Neuron (in vitro differentiated cells): ENCODE data around the gene TNFSF10.
"Not testable (repeated sequence)": the region's sequence is repeated elsewhere in the genome, so short reads cannot be mapped to it uniquely, and the experiment has no call there.

ENCODE experiments used
- H2AFZ ChIP-seq: one replicate; pipeline ENCODE4 v1.6.1; 2013; ENCODE audit warnings: low read depth, mild to moderate bottlenecking, inconsistent platforms, low read length, moderate library complexity
- H3K27me3 ChIP-seq: one replicate; pipeline ENCODE4 v1.6.1; 2013; ENCODE audit warnings: low read length; ENCODE audit not compliant: insufficient read depth
- H3K36me3 ChIP-seq: one replicate; pipeline ENCODE4 v1.6.1; 2013; ENCODE audit warnings: low read length; ENCODE audit not compliant: insufficient read depth
- H3K4me1 ChIP-seq: one replicate; pipeline ENCODE4 v1.6.1; 2013; ENCODE audit warnings: low read length; ENCODE audit not compliant: insufficient read depth
- H3K4me3 ChIP-seq: 2 replicates; pipeline ENCODE4 v1.5.1; 2013; ENCODE audit warnings: mild to moderate bottlenecking, low read length, moderate library complexity
- H3K9me3 ChIP-seq: one replicate; pipeline ENCODE4 v1.6.1; 2013; ENCODE audit warnings: low read length

TNFSF10 gene

DNA sequence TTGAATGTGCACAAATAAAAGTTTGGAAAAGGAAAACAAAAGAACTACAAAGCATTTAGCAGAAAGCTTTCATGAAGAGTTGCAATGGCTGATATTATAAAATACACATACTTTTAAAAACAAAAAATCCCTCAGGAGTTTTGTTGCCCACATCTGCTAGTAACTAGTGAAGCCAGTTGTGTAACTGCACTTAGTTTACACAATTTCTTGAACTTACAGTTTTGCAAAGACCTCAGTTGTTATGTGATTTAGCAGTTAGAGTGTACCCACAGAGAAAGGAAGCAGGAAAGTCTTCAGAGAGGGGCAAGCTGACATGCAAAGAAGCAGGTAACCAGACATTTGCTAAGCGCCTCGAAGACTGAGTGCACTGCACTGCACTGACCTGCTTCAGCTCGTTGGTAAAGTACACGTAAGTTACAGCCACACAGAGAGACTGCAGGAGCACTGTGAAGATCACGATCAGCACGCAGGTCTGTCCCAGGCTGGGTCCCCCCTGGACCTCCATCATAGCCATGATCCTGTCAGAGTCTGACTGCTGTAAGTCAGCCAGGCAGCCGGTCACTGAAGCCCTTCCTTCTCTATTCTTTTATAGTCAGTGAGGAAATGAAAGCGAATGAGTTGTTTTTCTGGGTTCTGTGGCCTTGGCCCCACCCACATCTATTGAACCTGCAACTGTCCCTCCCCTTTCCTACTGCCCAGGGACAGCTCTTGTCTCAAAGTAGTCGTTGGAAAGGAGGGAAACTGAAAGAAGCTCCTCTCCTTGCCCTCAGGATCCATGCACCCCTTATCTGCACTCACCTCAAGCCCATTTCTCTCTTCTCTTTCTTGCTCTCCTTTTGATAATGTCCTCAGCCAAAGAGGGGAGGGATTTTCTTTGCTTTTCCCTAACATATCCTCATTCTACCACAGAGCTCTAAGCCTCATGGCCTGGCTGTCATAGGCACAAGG, at the start of gene TNFSF10:
Gene TNFSF10 (minus strand): TSS at position 560 of the 948 bp plus-strand sequence. CDS start 46 bp downstream, at position 514.
- Histone ChIP-seq H3K4me3 (no peak within 1 kb of the TSS), H3K4me1 (no peaks in the 10 kb centered on the region), H3K27me3 (no peaks in the 10 kb centered on the region), H3K36me3 (no peaks in the 10 kb centered on the region), H3K9me3 (no peaks in the 10 kb centered on the region), H2AFZ (no peak within 1 kb of the TSS)

DNA sequence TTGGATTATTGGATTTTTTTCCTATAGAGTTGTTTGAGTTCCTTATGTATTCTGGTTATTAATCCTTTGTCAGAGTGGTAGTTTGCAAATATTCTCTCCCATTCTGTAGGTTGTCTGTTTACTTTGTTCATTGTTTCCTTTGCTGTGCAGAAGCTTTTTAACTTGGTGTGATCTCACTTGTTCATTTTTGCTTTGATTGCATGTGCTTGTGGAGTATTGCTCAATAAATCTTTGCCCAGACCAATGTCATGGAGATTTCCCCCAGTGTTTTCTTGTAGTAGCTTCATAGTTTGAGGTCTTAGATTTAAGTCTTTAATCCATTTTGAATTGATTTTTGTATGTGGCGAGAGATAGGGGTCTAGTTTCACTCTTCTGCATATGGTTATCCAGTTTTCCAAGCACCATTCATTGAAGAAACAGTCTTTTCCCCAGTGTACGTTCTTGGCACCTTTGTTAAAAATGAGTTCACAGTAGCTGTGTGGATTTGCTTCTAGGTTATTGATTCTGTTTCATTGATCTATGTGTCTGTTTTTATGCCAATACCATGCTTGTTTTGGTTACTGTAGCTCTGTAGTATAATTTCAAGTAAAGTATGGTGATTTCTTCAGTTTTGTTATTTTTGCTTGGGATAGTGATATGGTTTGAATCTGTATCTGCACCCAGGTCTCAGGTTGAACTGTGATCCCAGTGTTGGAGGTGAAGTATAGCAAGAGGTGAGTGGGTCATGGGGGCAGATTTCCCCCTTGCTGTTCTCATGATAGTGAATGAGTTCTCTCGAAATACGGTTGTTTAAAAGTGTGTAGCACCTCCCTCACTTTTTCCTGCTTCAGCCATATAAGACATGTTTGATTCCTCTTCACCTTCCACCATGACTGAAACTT, 46.1 kb upstream of the TNFSF10 start:
- no peak overlapping the region for H2AFZ ChIP-seq
- H3K9me3 ChIP-seq, result peaks cover 2% of the 10 kb centered on the region
- H3K27me3 ChIP-seq, result no peaks in the 10 kb centered on the region
- H3K4me3 ChIP-seq, result no peak overlapping the region
- H3K4me1 ChIP-seq, result no peaks in the 10 kb centered on the region
- no peaks in the 10 kb centered on the region for H3K36me3 ChIP-seq

DNA sequence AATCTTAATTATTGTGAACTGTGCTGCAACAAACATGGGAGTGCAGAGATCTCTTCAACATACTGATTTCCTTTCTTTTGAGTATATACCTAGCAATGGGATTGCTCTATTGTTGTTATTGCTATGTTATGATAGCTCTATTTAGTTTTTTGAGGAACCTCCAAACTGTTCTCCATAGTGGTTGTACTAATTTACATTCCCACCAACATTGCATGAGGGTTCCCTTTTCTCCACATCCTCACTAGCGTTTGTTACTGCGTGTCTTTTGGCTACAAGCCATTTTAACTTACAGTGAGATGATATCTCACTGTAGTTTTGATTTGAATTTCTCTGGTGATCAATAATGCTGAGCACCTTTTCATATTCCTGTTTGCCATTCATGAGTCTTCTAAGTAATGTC, 45.5 kb upstream of the TNFSF10 start:
- Histone ChIP-seq H2AFZ (no peak overlapping the region), H3K4me3 (no peak overlapping the region), H3K4me1 (no peaks in the 10 kb centered on the region), H3K36me3 (no peaks in the 10 kb centered on the region), H3K9me3 (peaks cover 2% of the 10 kb centered on the region), H3K27me3 (no peaks in the 10 kb centered on the region)

DNA sequence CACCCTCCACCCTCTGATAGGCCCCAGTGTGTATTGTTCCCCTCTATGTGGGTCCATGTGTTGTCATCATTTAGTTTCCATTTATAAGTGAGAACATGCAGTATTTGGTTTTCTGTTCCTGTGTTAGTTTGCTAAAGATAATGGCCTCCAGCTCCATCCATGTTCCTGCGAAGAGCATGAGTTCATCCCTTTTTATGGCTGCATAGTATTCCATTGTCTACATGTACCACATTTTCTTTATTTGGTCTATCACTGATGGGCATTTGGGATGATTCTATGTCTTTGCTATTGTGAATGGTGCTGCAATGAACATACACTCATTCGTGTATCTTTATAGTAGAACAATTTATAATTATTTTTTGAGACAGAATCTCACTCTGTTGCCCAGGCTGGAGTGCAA, 43.6 kb upstream of the TNFSF10 start:
- not testable (repeated sequence) for H3K36me3 ChIP-seq, H3K4me1 ChIP-seq, H3K9me3 ChIP-seq, H3K4me3 ChIP-seq, H2AFZ ChIP-seq, H3K27me3 ChIP-seq

GRCh38 chr3:172564499-172564898, 41.3 kb upstream of the TNFSF10 start:
- no peaks in the 10 kb centered on the region for H3K36me3 ChIP-seq
- H3K27me3 ChIP-seq, result no peaks in the 10 kb centered on the region
- H3K4me3 ChIP-seq, result no peak overlapping the region
- no peaks in the 10 kb centered on the region for H3K4me1 ChIP-seq
- no peak overlapping the region for H2AFZ ChIP-seq
- H3K9me3 ChIP-seq, result no peaks in the 10 kb centered on the region

GRCh38 chr3:172562871-172563865, 39.9 kb upstream of the TNFSF10 start:
- no peak overlapping the region for H3K4me3 ChIP-seq

GRCh38 chr3:172561897-172562640, 38.8 kb upstream of the TNFSF10 start:
- no peaks in the 10 kb centered on the region for H3K9me3 ChIP-seq
- no peak overlapping the region for H2AFZ ChIP-seq
- H3K27me3 ChIP-seq, result no peaks in the 10 kb centered on the region
- no peaks in the 10 kb centered on the region for H3K36me3 ChIP-seq
- H3K4me3 ChIP-seq, result no peak overlapping the region
- no peaks in the 10 kb centered on the region for H3K4me1 ChIP-seq

More at GRCh38 chr3:172562871-172563865, 39.9 kb upstream of the TNFSF10 start:
- Histone ChIP-seq H3K9me3 (no peaks in the 10 kb centered on the region), H3K4me1 (no peaks in the 10 kb centered on the region), H3K27me3 (no peaks in the 10 kb centered on the region), H2AFZ (no peak overlapping the region), H3K36me3 (no peaks in the 10 kb centered on the region)

- Histone ChIP-seq H3K27me3 (no peaks in the 10 kb centered on the region), H3K4me3 (no peak overlapping the region), H3K4me1 (no peaks in the 10 kb centered on the region), H3K9me3 (no peaks in the 10 kb centered on the region), H3K36me3 (no peaks in the 10 kb centered on the region), H2AFZ (no peak overlapping the region)
Measured at GRCh38 chr3:172560586-172560985, 37.4 kb upstream of the TNFSF10 start.

GRCh38 chr3:172560026-172560425, 36.8 kb upstream of the TNFSF10 start:
- no peaks in the 10 kb centered on the region for H3K4me1 ChIP-seq
- H3K4me3 ChIP-seq, result no peak overlapping the region

GRCh38 chr3:172559020-172559419, 35.8 kb upstream of the TNFSF10 start:
- H3K4me3 ChIP-seq, result no peak overlapping the region
- no peaks in the 10 kb centered on the region for H3K4me1 ChIP-seq
- no peaks in the 10 kb centered on the region for H3K9me3 ChIP-seq
- H3K36me3 ChIP-seq, result no peaks in the 10 kb centered on the region
- no peaks in the 10 kb centered on the region for H3K27me3 ChIP-seq
- H2AFZ ChIP-seq, result no peak overlapping the region

More at GRCh38 chr3:172560026-172560425, 36.8 kb upstream of the TNFSF10 start:
- no peaks in the 10 kb centered on the region for H3K36me3 ChIP-seq
- H2AFZ ChIP-seq, result no peak overlapping the region
- H3K9me3 ChIP-seq, result no peaks in the 10 kb centered on the region
- H3K27me3 ChIP-seq, result no peaks in the 10 kb centered on the region

DNA sequence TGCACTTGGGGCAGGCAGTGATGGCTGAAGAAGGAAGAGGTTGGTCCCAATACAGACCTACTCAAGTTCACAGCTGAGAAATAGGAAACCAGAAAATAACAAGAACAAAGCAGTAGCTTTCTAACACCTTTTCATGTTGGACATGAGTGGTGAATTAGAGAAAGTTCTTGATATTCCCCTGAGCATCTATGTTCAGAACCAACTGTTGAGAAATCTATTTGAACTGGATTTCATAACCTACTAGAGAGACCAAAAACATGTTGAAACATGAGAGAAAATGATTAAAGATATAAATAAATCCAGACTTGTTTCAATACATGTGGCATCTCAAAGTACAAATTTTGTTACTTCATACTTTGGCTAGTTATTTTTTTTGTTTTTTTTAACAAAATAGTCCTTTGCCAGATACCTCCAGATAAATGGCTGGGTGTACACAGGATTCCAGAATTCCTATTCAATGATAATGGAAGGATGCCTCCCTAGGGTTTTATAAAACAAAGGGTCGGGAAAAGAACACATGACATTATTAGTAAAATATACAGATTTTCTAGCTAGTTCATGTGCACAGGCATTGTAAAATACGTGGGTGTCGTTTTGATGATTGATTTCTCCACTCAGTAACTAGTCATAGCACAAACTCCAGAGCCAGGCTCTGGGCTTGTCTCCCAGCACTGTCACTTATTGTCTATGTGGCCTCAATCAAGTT, 34.4 kb upstream of the TNFSF10 start:
- no peaks in the 10 kb centered on the region for H3K9me3 ChIP-seq
- no peak overlapping the region for H3K4me3 ChIP-seq
- no peaks in the 10 kb centered on the region for H3K36me3 ChIP-seq
- no peaks in the 10 kb centered on the region for H3K4me1 ChIP-seq
- no peaks in the 10 kb centered on the region for H3K27me3 ChIP-seq
- no peak overlapping the region for H2AFZ ChIP-seq
